SIG-M5 treated with dmso at 0.1 percent for 504 hours (cell line): ENCODE measurements around the gene STMN1.
A peak's percentile ranks its signal among the peaks of the same experiment; 100 is the strongest.
"Not testable (repeated sequence)": the region's sequence is repeated elsewhere in the genome, so short reads cannot be mapped to it uniquely, and the experiment has no call there.

Source experiments
- DNase-seq: peaks from one replicate; lab custom pipeline; 2025; ENCODE audit not compliant: unreplicated experiment; lab: John Stamatoyannopoulos, UW

The STMN1 gene

GRCh38 chr1:25905680-25906643, at the start of gene STMN1:
Gene STMN1, minus strand, starts transcription at chr1:25906419. Its CDS starts 1,743 bp downstream, at chr1:25904676.
- peak; percentile 88 for DNase-seq

- no peak for DNase-seq
Observed at GRCh38 chr1:25955553-25955952, 49.3 kb upstream of the STMN1 start.

GRCh38 chr1:25954282-25954938, 48.2 kb upstream of the STMN1 start:
- DNase-seq = no peak

GRCh38 chr1:25952841-25953401, 46.7 kb upstream of the STMN1 start:
- DNase-seq = no peak

GRCh38 chr1:25948641-25949040, 42.4 kb upstream of the STMN1 start:
- no peak for DNase-seq

GRCh38 chr1:25947027-25947426, 40.8 kb upstream of the STMN1 start:
- DNase-seq = no peak

- no peak for DNase-seq
Observed at GRCh38 chr1:25945761-25946160, 39.5 kb upstream of the STMN1 start.

GRCh38 chr1:25944986-25945385, 38.8 kb upstream of the STMN1 start:
- no peak for DNase-seq

- not testable (repeated sequence) for DNase-seq
Observed at GRCh38 chr1:25943511-25943910, 37.3 kb upstream of the STMN1 start.

- DNase-seq = no peak
Observed at GRCh38 chr1:25936947-25937346, 30.7 kb upstream of the STMN1 start.

- no peak for DNase-seq
Observed at GRCh38 chr1:25933479-25934365, 27.5 kb upstream of the STMN1 start.

- DNase-seq = not testable (repeated sequence)
Observed at GRCh38 chr1:25932811-25933400, 26.7 kb upstream of the STMN1 start.

- DNase-seq = no peak
Observed at GRCh38 chr1:25932321-25932720, 26.1 kb upstream of the STMN1 start.

- DNase-seq = no peak
Observed at GRCh38 chr1:25929016-25929415, 22.8 kb upstream of the STMN1 start.

- peak; percentile 14 for DNase-seq
Observed at GRCh38 chr1:25927521-25928265, 21.5 kb upstream of the STMN1 start.

GRCh38 chr1:25926731-25927496, 20.7 kb upstream of the STMN1 start:
- no peak for DNase-seq

GRCh38 chr1:25924454-25924853, 18.2 kb upstream of the STMN1 start:
- DNase-seq = peak; percentile 8

GRCh38 chr1:25922971-25923552, 16.8 kb upstream of the STMN1 start:
- peak; percentile 55 for DNase-seq
